IMR-90 (cell line): ENCODE results near the gene CYTH4. TPM values are rescaled to one million over a fixed set of nuclear protein-coding genes. Genes with fewer than 3 reads are reported as not detected.

Experiments
- ATAC-seq: fragments of 200-7000 bp; cut with Tn5 transposase; 2 replicates; pipeline ENCODE4 v1.9.1; 2020; ENCODE audit warnings: low read depth, mild to moderate bottlenecking, moderate library complexity
- BruUV-seq: library from RNA; stranded (reverse); fragments of 400-500 nt; replicated peaks from 2 replicates; lab custom pipeline; 2021; lab: Mats Ljungman, UMichigan
- CTCF ChIA-PET: fragments of 300-600 bp; formaldehyde crosslinking; extraction: SDS; loops from one replicate; lab custom pipeline; 2021; ENCODE audit warnings: antibody characterized with exemption; lab: Yijun Ruan, JAX
- POLR2A ChIA-PET: fragments of 300-600 bp; sonication (Branson Sonifier 250); formaldehyde crosslinking; loops from one replicate; lab custom pipeline; 2022; ENCODE audit warnings: antibody characterized with exemption; ENCODE audit not compliant: unreplicated experiment; lab: Charles Lee
- DNase-seq: peaks from one replicate; pipeline ENCODE4 v3.0.0; 2013
- H2AFZ ChIP-seq: replicated peaks from 2 replicates; pipeline ENCODE3; 2013; ENCODE audit warnings: low read length, mild to moderate bottlenecking; ENCODE audit not compliant: poor library complexity
- H2AK5ac ChIP-seq: 2 replicates; pipeline ENCODE4 v1.6.1; 2013; ENCODE audit warnings: low read depth, low read length, inconsistent platforms
- H2AK9ac ChIP-seq: replicated peaks from 2 replicates; pipeline ENCODE3; 2013; ENCODE audit warnings: mild to moderate bottlenecking, low read depth, low read length, moderate library complexity; ENCODE audit not compliant: poor library complexity
- H2BK120ac ChIP-seq: 2 replicates; pipeline ENCODE4 v1.6.1; 2013; ENCODE audit warnings: low read depth, low read length, inconsistent platforms
- H2BK15ac ChIP-seq: 3 replicates; pipeline ENCODE4 v1.6.1; 2013; ENCODE audit warnings: low read depth, low read length, inconsistent platforms
- H2BK20ac ChIP-seq: 2 replicates; pipeline ENCODE4 v1.6.1; 2013; ENCODE audit warnings: low read depth, mild to moderate bottlenecking, inconsistent platforms, low read length, moderate library complexity
- H2BK5ac ChIP-seq: 2 replicates; pipeline ENCODE4 v1.6.1; 2013; ENCODE audit warnings: mild to moderate bottlenecking, low read depth, low read length, inconsistent platforms; ENCODE audit not compliant: poor library complexity, severe bottlenecking
- H3K14ac ChIP-seq: replicated peaks from 2 replicates; pipeline ENCODE4 v1.6.1; 2013; ENCODE audit warnings: low read depth, low read length, inconsistent platforms
- H3K18ac ChIP-seq: 2 replicates; pipeline ENCODE4 v1.6.1; 2013; ENCODE audit warnings: low read depth, low read length, control low read depth
- H3K23ac ChIP-seq: 2 replicates; pipeline ENCODE4 v1.6.1; 2013; ENCODE audit warnings: low read depth, low read length, inconsistent platforms
- H3K27ac ChIP-seq: 2 replicates; pipeline ENCODE4 v1.5.1; 2013; ENCODE audit warnings: mild to moderate bottlenecking, control low read depth, low read length; ENCODE audit not compliant: insufficient read depth
- H3K27me3 ChIP-seq: 2 replicates; pipeline ENCODE4 v1.6.1; 2013; ENCODE audit warnings: low read length; ENCODE audit not compliant: control insufficient read depth, insufficient read depth
- H3K36me3 ChIP-seq: 2 replicates; pipeline ENCODE4 v1.6.1; 2013; ENCODE audit warnings: low read length, mixed read lengths; ENCODE audit not compliant: control insufficient read depth, insufficient read depth
- H3K4ac ChIP-seq: 2 replicates; pipeline ENCODE4 v1.6.1; 2013; ENCODE audit warnings: low read depth, low read length, inconsistent platforms
- H3K4me1 ChIP-seq: 2 replicates; pipeline ENCODE4 v1.6.1; 2013; ENCODE audit warnings: low read length, mixed read lengths; ENCODE audit not compliant: control insufficient read depth, insufficient read depth
- H3K4me2 ChIP-seq: 2 replicates; pipeline ENCODE4 v1.6.1; 2013; ENCODE audit warnings: low read depth, mild to moderate bottlenecking, control low read depth, low read length, moderate library complexity
- H3K4me3 ChIP-seq: 2 replicates; pipeline ENCODE4 v1.5.1; 2013; ENCODE audit warnings: low read depth, mild to moderate bottlenecking, control low read depth, low read length, moderate library complexity; ENCODE audit not compliant: insufficient read depth
- H3K56ac ChIP-seq: 2 replicates; pipeline ENCODE4 v1.6.1; 2013; ENCODE audit warnings: low read length, inconsistent platforms; ENCODE audit not compliant: insufficient read depth; ENCODE audit errors: extremely low read depth
- H3K79me1 ChIP-seq, 2 experiments: 2 replicates each; pipeline ENCODE4 v1.6.1; 2013; ENCODE audit warnings: low read length in 2 of 2, inconsistent platforms in 1 of 2, low read depth in 1 of 2
- H3K9ac ChIP-seq: 2 replicates; pipeline ENCODE4 v1.6.1; 2013; ENCODE audit warnings: low read depth, low read length, control low read depth
- H3K9me1 ChIP-seq: 2 replicates; pipeline ENCODE4 v1.6.1; 2013; ENCODE audit warnings: low read length, inconsistent platforms; ENCODE audit not compliant: insufficient read depth
- H3K9me3 ChIP-seq: 2 replicates; pipeline ENCODE4 v1.6.1; 2013; ENCODE audit warnings: low read length; ENCODE audit not compliant: control insufficient read depth, insufficient read depth
- H4K20me1 ChIP-seq: 2 replicates; pipeline ENCODE4 v1.6.1; 2013; ENCODE audit warnings: low read length, inconsistent platforms; ENCODE audit not compliant: insufficient read depth
- H4K5ac ChIP-seq: 2 replicates; pipeline ENCODE4 v1.6.1; 2013; ENCODE audit warnings: mild to moderate bottlenecking, low read depth, low read length, control low read depth
- H4K8ac ChIP-seq, 2 experiments: 2 replicates each; pipeline ENCODE4 v1.6.1; 2013; ENCODE audit warnings: low read depth in 2 of 2, low read length in 2 of 2, control low read depth in 1 of 2, inconsistent platforms in 1 of 2
- H4K91ac ChIP-seq: 2 replicates; pipeline ENCODE4 v1.6.1; 2013; ENCODE audit warnings: low read depth, low read length, inconsistent platforms; ENCODE audit not compliant: insufficient read depth
- BHLHE40 ChIP-seq: fragments of 150-350 bp; IDR thresholded peaks from 2 replicates; pipeline ENCODE4 v1.6.1; 2016; ENCODE audit warnings: mild to moderate bottlenecking, low read depth, low read length
- CEBPB ChIP-seq: IDR thresholded peaks from 2 replicates; pipeline ENCODE4 v1.6.1; 2012; ENCODE audit warnings: low read depth, low read length, improper control_type of control experiment
- CTCF ChIP-seq: conservative IDR thresholded peaks from 2 replicates; pipeline ENCODE4 v1.5.1; 2012; ENCODE audit warnings: mild to moderate bottlenecking, low read depth, low read length, improper control_type of control experiment
- ELK1 ChIP-seq: fragments of 150-350 bp; IDR thresholded peaks from 2 replicates; pipeline ENCODE4 v1.6.1; 2016; ENCODE audit warnings: low read depth, mild to moderate bottlenecking, low read length, moderate library complexity, borderline replicate concordance
- FOS ChIP-seq: fragments of 150-350 bp; IDR thresholded peaks from 2 replicates; pipeline ENCODE4 v1.6.1; 2016; ENCODE audit warnings: low read depth, low read length
- MXI1 ChIP-seq: IDR thresholded peaks from 2 replicates; pipeline ENCODE4 v1.6.1; 2012; ENCODE audit warnings: low read depth, mild to moderate bottlenecking, low read length, moderate library complexity, borderline replicate concordance
- NFE2L2 ChIP-seq: fragments of 150-350 bp; IDR thresholded peaks from 2 replicates; pipeline ENCODE4 v1.6.1; 2016; ENCODE audit warnings: low read depth, mild to moderate bottlenecking, low read length
- POLR2A ChIP-seq: IDR thresholded peaks from 2 replicates; pipeline ENCODE4 v1.6.1; 2012; ENCODE audit warnings: mild to moderate bottlenecking, low read depth, low read length
- RCOR1 ChIP-seq: IDR thresholded peaks from 2 replicates; pipeline ENCODE4 v1.6.1; 2012; ENCODE audit warnings: mild to moderate bottlenecking, low read length, improper control_type of control experiment; ENCODE audit not compliant: insufficient replicate concordance
- RFX5 ChIP-seq: IDR thresholded peaks from 2 replicates; pipeline ENCODE4 v1.8.0; 2012; ENCODE audit warnings: low read depth, mild to moderate bottlenecking, low read length, moderate library complexity
- SMC3 ChIP-seq: fragments of 150-350 bp; IDR thresholded peaks from 2 replicates; pipeline ENCODE4 v1.6.1; 2016; ENCODE audit warnings: low read depth, mild to moderate bottlenecking, antibody characterized with exemption, low read length, moderate library complexity
- WGBS, 2 experiments: methylation state at CpG; one replicate each; pipeline versions ENCODE4 v1.1.5 to v1.1.7; 2013; ENCODE audit warnings: missing lambda C conversion rate in 2 of 2; ENCODE audit not compliant: insufficient read length in 1 of 2; ENCODE audit errors: extremely low coverage in 2 of 2; 5-methylcytosine and 5-hydroxymethylcytosine counted together
- dilution Hi-C: fragments of 300-500 bp; cut with HindIII; formaldehyde crosslinking; loops from one replicate; pipeline ENCODE4 v1.14.3; 2018; ENCODE audit warnings: low sequenced_read_pairs; ENCODE audit not compliant: unreplicated experiment
- in situ Hi-C: fragments of 300-500 bp; cut with MboI; formaldehyde crosslinking; loops from 3 replicates; pipeline ENCODE4 v1.14.3; 2019; ENCODE audit warnings: low sequenced_read_pairs, inconsistent platforms, mixed read lengths
- intact Hi-C: fragments of 100-400 bp; cut with micrococcal nuclease; formaldehyde crosslinking; loops from 2 replicates; pipeline ENCODE4 v1.10.0; 2022
- polyA plus RNA-seq, 3 experiments: library from polyadenylated mRNA; depleted of rRNA; stranded (reverse); fragments of >200 nt; gene quantifications; 2 replicates each; pipeline ENCODE4 v1.2.3, GENCODE V29; 2012; ENCODE audit warnings: low replicate concordance in 1 of 3
- total RNA-seq: library from RNA; depleted of rRNA; stranded (reverse); fragments of >200 nt; gene quantifications from 2 replicates; pipeline ENCODE4 v1.2.3, GENCODE V29; 2012

The CYTH4 gene
- total and polyA plus RNA-seq, 2 of the 4 experiments (the other 2 are of a cell fraction): 0.36 to 0.55 TPM

GRCh38 chr22:37334859-37335805 lies 52.8 kb downstream of the CYTH4 start:
- Histone ChIP-seq H3K9ac (0 out of 2 replicates have a peak overlapping the region, but pooled peaks have one; percentile 15), H2BK15ac (no peak overlapping the region; the same call in 2 of the 3 replicates), H2AK9ac (peak overlapping the region; percentile 3), H2BK20ac (no peak overlapping the region), H2AK5ac (peak overlapping the region; percentile 12), H4K20me1 (no peaks in the 10 kb centered on the region), H3K79me1 (no peaks in the 10 kb centered on the region), H3K36me3 (no peaks in the 10 kb centered on the region), H2BK120ac (peak overlapping the region; percentile 14), H3K23ac (no peak overlapping the region), H3K27me3 (peaks cover 12% of the 10 kb centered on the region), H3K9me1 (peaks cover 7% of the 10 kb centered on the region), H3K4ac (peak overlapping the region; percentile 12), H3K9me3 (no peaks in the 10 kb centered on the region), H4K5ac (no peak overlapping the region), H3K4me1 (peaks cover 29% of the 10 kb centered on the region), H3K4me2 (peak overlapping the region; percentile 55), H4K91ac (no peak overlapping the region), H3K14ac (no peak overlapping the region), H2AFZ (peak overlapping the region; percentile 84), H3K56ac (no peak overlapping the region), H3K18ac (no peak overlapping the region), H4K8ac (peak overlapping the region in 1 of 2 experiments; percentile 26; a peak in 1 of 4 replicates), H2BK5ac (no peak overlapping the region), H3K27ac (no peak overlapping the region; the same call in 1 of the 2 replicates), H3K4me3 (no peak overlapping the region)
- no TSS peak for BruUV-seq
- 8% methylated on average over 12 of the region's 50 CpGs; no CpG with 5 or more reads in 1 of the 2 experiments for WGBS, 2 experiments
- in situ Hi-C loops: no loop called here
- DNase-seq: no peak
- 0 out of 2 replicates have a peak, but pooled peaks have one; percentile 16 for ATAC-seq
- intact Hi-C loops: no loop called here
- TF ChIP-seq POLR2A (no peak), RFX5 (no peak), MXI1 (no peak), CEBPB (no peak), RCOR1 (no peak), ELK1 (no peak), BHLHE40 (no peak), FOS (no peak), NFE2L2 (no peak), CTCF (no peak), SMC3 (no peak)
- dilution Hi-C loops: no loop called here
- ChIA-PET CTCF (no interaction called here), POLR2A (no interaction called here)
